HEK293T (cell line): Measurements from ENCODE around the gene PMS1.

Source experiments
- BHLHE40 ChIP-seq: fragments of 450-650 bp; IDR thresholded peaks from 2 replicates; pipeline ENCODE4 v1.6.1; 2016; ENCODE audit warnings: mild to moderate bottlenecking, moderate library complexity, borderline replicate concordance
- FOXA1 ChIP-seq: fragments of 450-650 bp; IDR thresholded peaks from 2 replicates; pipeline ENCODE4 v1.6.1; 2016; ENCODE audit warnings: mild to moderate bottlenecking
- FOXK2 ChIP-seq: fragments of 450-650 bp; IDR thresholded peaks from 2 replicates; pipeline ENCODE4 v1.6.1; 2016; ENCODE audit warnings: mild to moderate bottlenecking
- FOXM1 ChIP-seq: fragments of 450-650 bp; IDR thresholded peaks from 2 replicates; pipeline ENCODE4 v1.6.1; 2017; ENCODE audit warnings: mild to moderate bottlenecking, borderline replicate concordance
- LEF1 ChIP-seq: fragments of 450-650 bp; IDR thresholded peaks from 2 replicates; pipeline ENCODE4 v1.6.1; 2017; ENCODE audit warnings: mild to moderate bottlenecking, borderline replicate concordance
- NFRKB ChIP-seq: fragments of 450-650 bp; IDR thresholded peaks from 2 replicates; pipeline ENCODE4 v1.6.1; 2016; ENCODE audit warnings: mild to moderate bottlenecking, moderate library complexity
- SP1 ChIP-seq: fragments of 450-650 bp; IDR thresholded peaks from 2 replicates; pipeline ENCODE4 v1.6.1; 2017
- SUZ12 ChIP-seq: fragments of 450-650 bp; IDR thresholded peaks from 2 replicates; pipeline ENCODE4 v1.6.1; 2016; ENCODE audit warnings: mild to moderate bottlenecking
- ZNF384 ChIP-seq: fragments of 450-650 bp; IDR thresholded peaks from 2 replicates; pipeline ENCODE4 v1.6.1; 2016
- TF ChIP-seq, protein P1 (sequence below): fragments of 450-650 bp; IDR thresholded peaks from 2 replicates; pipeline ENCODE4 v1.6.1; 2016

DNA sequence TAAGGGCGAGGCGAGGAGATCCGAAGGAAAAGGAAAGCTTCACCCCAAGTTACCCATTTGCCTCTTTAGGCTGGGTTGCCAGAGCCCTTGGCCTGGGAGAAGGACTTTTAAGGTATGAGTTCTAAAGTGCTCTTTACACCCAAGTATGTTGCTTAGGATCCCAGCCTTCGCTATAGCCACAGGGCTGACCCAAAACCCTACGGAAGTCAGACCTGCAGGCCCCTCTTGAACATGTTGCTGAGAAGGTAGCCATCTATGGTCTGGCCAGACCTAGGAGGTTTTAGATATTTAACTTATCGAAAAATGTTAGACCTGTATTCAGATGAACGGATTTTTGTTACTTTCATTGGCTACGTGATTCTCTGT is 95.4 kb downstream of the PMS1 start:
- TF ChIP-seq SUZ12 (no peak), SP1 (no peak), FOXA1 (no peak), LEF1 (no peak), FOXM1 (no peak), BHLHE40 (no peak), FOXK2 (no peak), ZNF384 (no peak), NFRKB (no peak)
- TF ChIP-seq, protein P1, sequence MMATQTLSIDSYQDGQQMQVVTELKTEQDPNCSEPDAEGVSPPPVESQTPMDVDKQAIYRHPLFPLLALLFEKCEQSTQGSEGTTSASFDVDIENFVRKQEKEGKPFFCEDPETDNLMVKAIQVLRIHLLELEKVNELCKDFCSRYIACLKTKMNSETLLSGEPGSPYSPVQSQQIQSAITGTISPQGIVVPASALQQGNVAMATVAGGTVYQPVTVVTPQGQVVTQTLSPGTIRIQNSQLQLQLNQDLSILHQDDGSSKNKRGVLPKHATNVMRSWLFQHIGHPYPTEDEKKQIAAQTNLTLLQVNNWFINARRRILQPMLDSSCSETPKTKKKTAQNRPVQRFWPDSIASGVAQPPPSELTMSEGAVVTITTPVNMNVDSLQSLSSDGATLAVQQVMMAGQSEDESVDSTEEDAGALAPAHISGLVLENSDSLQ = no peak
